ENCODE data around the gene CFAP65. TPM values are rescaled to one million over a fixed set of nuclear protein-coding genes. Genes with fewer than 3 reads are reported as not detected.

Gene CFAP65
- total RNA-seq, 1 experiment from 2014 or later, result 0.33 TPM

- Histone ChIP-seq H3K4me1 (ENCODE audit: control insufficient read depth, insufficient read depth, low read length) (no peaks in the 10 kb centered on the region), H3K9me3 (ENCODE audit: control insufficient read depth, insufficient read depth, low read depth, low read length) (no peaks in the 10 kb centered on the region), H3K4me3 (ENCODE audit: low read depth in 2 of 2, low read length in 2 of 2) (no peak overlapping the region), H3K27ac (ENCODE audit: low read length) (no peak overlapping the region), H3K27me3 (ENCODE audit: control insufficient read depth, insufficient read depth, low read length) (peaks cover 2% of the 10 kb centered on the region; the same call in 1 of the 2 replicates), H3K36me3 (ENCODE audit: control insufficient read depth, insufficient read depth, low read length) (no peaks in the 10 kb centered on the region)
- DNase-seq (ENCODE audit: low read depth, low spot score) (no peak), ATAC-seq (no peak)
- POLR2A ChIA-PET, result no interaction called here
- intact Hi-C loops (cut with micrococcal nuclease; ENCODE audit: unreplicated experiment), result no loop called here
- BruUV-seq (replicated peaks), result no TSS peak
- TF ChIP-seq REST (IDR thresholded peaks at IDR 0.05; ENCODE audit: insufficient read depth in 1 of 2, low read depth in 2 of 2, low read length in 1 of 2) (no peak), TCF7L2 (IDR thresholded peaks at IDR 0.05; ENCODE audit: low read depth, low read length) (no peak), CTCF (IDR thresholded peaks at IDR 0.05) (no peak), POLR2AphosphoS5 (IDR thresholded peaks at IDR 0.05; ENCODE audit: low read depth, low read length) (no peak)
- in situ Hi-C loops (cut with HindIII; ENCODE audit: low pct_unique_long_range_greater_than_20kb, low sequenced_read_pairs), result no loop called here
- CTCF ChIA-PET, result no interaction called here
Measured at GRCh38 chr2:219034823-219035222, 6.5 kb downstream of the CFAP65 start.

DNA sequence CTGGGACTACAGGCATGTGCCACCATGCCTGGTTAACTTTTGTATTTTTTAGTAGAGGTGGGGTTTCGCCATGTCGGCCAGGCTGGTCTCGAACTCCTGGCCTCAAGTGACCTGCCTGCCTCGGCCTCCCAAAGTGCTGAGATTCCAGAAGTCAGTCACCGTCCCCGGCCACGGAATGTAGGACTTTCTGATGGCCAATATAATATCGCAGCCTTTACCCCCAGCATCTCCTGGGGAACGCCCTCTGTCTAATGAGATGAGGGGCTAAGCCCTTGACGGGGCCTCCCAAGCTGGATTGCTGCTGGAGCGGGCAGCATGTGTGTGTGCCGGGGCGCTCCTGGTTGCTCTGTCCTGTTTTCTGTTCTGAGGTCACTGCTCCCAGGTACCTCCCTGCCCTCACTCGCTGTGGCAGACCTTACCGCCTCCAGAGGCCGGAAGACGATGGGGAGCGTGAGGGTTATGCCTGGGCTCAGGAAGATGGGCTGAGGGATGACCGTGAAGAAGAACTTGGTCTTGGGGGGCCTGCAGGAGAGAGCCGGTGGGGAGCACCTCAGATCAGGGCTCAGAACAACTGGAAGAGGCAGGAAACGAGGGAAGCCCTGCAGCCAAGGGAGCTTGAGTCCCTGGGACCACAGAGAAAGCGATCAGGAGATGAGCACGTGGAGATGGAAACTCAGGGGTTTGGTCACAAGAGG lies 9.1 kb downstream of the CFAP65 start:
- Histone ChIP-seq H3K4me1 (ENCODE audit: control insufficient read depth, insufficient read depth, low read length) (no peaks in the 10 kb centered on the region), H3K36me3 (ENCODE audit: control insufficient read depth, insufficient read depth, low read length) (no peaks in the 10 kb centered on the region), H3K9me3 (ENCODE audit: control insufficient read depth, insufficient read depth, low read depth, low read length) (no peaks in the 10 kb centered on the region), H3K27me3 (ENCODE audit: control insufficient read depth, insufficient read depth, low read length) (peaks cover 2% of the 10 kb centered on the region; the same call in 1 of the 2 replicates), H3K4me3 (ENCODE audit: low read depth in 2 of 2, low read length in 2 of 2) (no peak overlapping the region), H3K27ac (ENCODE audit: low read length) (no peak overlapping the region)
- no peak for DNase-seq (ENCODE audit: low read depth, low spot score)
- ChIA-PET CTCF (interaction anchor here (0.6 kb wide), 1 partner anchor 151 kb away, joined by 5 read pairs; the partner anchor contains the start of gene WNT10A), POLR2A (no interaction called here)
- no peak for ATAC-seq
- intact Hi-C loops (cut with micrococcal nuclease; ENCODE audit: unreplicated experiment), result no loop called here
- BruUV-seq (replicated peaks), result no TSS peak
- in situ Hi-C loops (cut with HindIII; ENCODE audit: low pct_unique_long_range_greater_than_20kb, low sequenced_read_pairs), result no loop called here
- TF ChIP-seq SIN3A (IDR thresholded peaks at IDR 0.05; ENCODE audit: borderline replicate concordance, insufficient read depth, low read depth, low read length), result no peak
- no peak for TF ChIP-seq POLR2AphosphoS5 (IDR thresholded peaks at IDR 0.05; ENCODE audit: low read depth, low read length)
- no peak for TF ChIP-seq CTCF (IDR thresholded peaks at IDR 0.05)
- TF ChIP-seq REST (IDR thresholded peaks at IDR 0.05; ENCODE audit: insufficient read depth in 1 of 2, low read depth in 2 of 2, low read length in 1 of 2), result no peak
- TF ChIP-seq TCF7L2 (IDR thresholded peaks at IDR 0.05; ENCODE audit: low read depth, low read length), result no peak

All from Panc1 (cell line).